Sigmoid colon (tissue), 7 donors: ENCODE data around the gene MGST2. TPM values are rescaled to one million over a fixed set of nuclear protein-coding genes. Genes with fewer than 3 reads are reported as not detected.

Experiments used
- DNase-seq: peaks from one replicate; pipeline ENCODE4 v3.0.0-alpha.2; 2019
- H3K27ac ChIP-seq, 4 donors: fragments of 200-600 bp; sonication (generic); one replicate each; pipeline ENCODE4 v1.5.1; 2016 to 2019; ENCODE audit warnings: mild to moderate bottlenecking in 1 of 4
- H3K27me3 ChIP-seq, 3 donors: fragments of 200-600 bp; sonication (generic); one replicate each; pipeline ENCODE4 v1.5.1; 2019; ENCODE audit warnings: mild to moderate bottlenecking in 1 of 3
- H3K36me3 ChIP-seq, 4 donors: fragments of 200-600 bp; sonication (generic); one replicate each; pipeline ENCODE4 v1.5.1; 2016 to 2019
- H3K4me1 ChIP-seq, 4 donors: fragments of 200-600 bp; sonication (generic); one replicate each; pipeline ENCODE4 v1.5.1; 2017 to 2019
- H3K4me3 ChIP-seq, 4 donors: fragments of 200-600 bp; sonication (generic); one replicate each; pipeline ENCODE4 v1.5.1; 2017 to 2019; ENCODE audit warnings: mild to moderate bottlenecking in 2 of 4, moderate library complexity in 1 of 4
- H3K9me3 ChIP-seq, 4 donors: fragments of 200-600 bp in 3 of 4; sonication (generic) in 3 of 4; one replicate each; pipeline versions ENCODE4 v1.5.1 to v1.6.1; 2013 to 2019
- CTCF ChIP-seq, 4 experiments: fragments of 450-650 bp in 3 of 4; fragments of 200-600 bp in 1 of 4; IDR thresholded peaks; one replicate each; pipeline ENCODE4 v1.5.1; 2016 to 2019; ENCODE audit warnings: antibody characterized with exemption in 4 of 4, mild to moderate bottlenecking in 3 of 4, moderate library complexity in 2 of 4
- EP300 ChIP-seq, 4 donors: sonication (generic); formaldehyde crosslinking; IDR thresholded peaks; one replicate each; pipeline ENCODE4 v1.6.1; 2017; ENCODE audit warnings: antibody characterized with exemption in 4 of 4
- POLR2A ChIP-seq, 2 donors: fragments of 450-650 bp; IDR thresholded peaks; one replicate each; pipeline ENCODE4 v1.6.1; 2016; ENCODE audit warnings: antibody characterized with exemption in 2 of 2, mild to moderate bottlenecking in 2 of 2, moderate library complexity in 2 of 2
- POLR2AphosphoS5 ChIP-seq, 4 donors: sonication (generic); formaldehyde crosslinking; IDR thresholded peaks; one replicate each; pipeline ENCODE4 v1.6.1; 2017; ENCODE audit warnings: antibody characterized with exemption in 4 of 4
- WGBS, 2 donors: extraction: QIAGEN DNeasy Blood & Tissue Kit; methylation state at CpG; one replicate each; pipeline ENCODE4 v1.1.7; 2013; 5-methylcytosine and 5-hydroxymethylcytosine counted together
- intact Hi-C: fragments of 100-400 bp; cut with DNase I; formaldehyde crosslinking; loops from one replicate; pipeline ENCODE4 v1.15.1; 2023
- polyA plus RNA-seq, 3 donors: library from polyadenylated mRNA; stranded (reverse); fragments of 200-250 nt; gene quantifications; one replicate each; pipeline ENCODE4 v1.2.3, GENCODE V29; 2013
- total RNA-seq, 4 donors: library from RNA; depleted of rRNA; stranded (reverse); fragments of >200 nt; gene quantifications; one replicate each; pipeline ENCODE4 v1.1.0, GENCODE V29; 2016
- donor health status: healthy with polysubstance abuse.
- donor health status: Bipolar disorder and iron deficiency.
- donor health status: healthy.

MGST2 gene
- total and polyA plus RNA-seq, 7 donors: 30.8 to 143 (median 48.2) TPM

GRCh38 chr4:139725236-139725635 lies 59.6 kb downstream of the MGST2 start:
- intact Hi-C loops: no loop called here
- TF ChIP-seq POLR2A (IDR thresholded peaks at IDR 0.05): no peak
- no peak for TF ChIP-seq CTCF (IDR thresholded peaks at IDR 0.05)
- TF ChIP-seq POLR2AphosphoS5 (IDR thresholded peaks at IDR 0.05): no peak
- TF ChIP-seq EP300 (IDR thresholded peaks at IDR 0.05): no peak
- DNase-seq: no peak

GRCh38 chr4:139726615-139727014 lies 61.0 kb downstream of the MGST2 start:
- TF ChIP-seq EP300 (IDR thresholded peaks at IDR 0.05): no peak
- TF ChIP-seq CTCF (IDR thresholded peaks at IDR 0.05): no peak
- no peak for TF ChIP-seq POLR2AphosphoS5 (IDR thresholded peaks at IDR 0.05)
- no peak for TF ChIP-seq POLR2A (IDR thresholded peaks at IDR 0.05)
- Histone ChIP-seq H3K36me3 (peaks cover 0 to 5% (median 0%) of the 10 kb centered on the region in 4 donors), H3K4me3 (no peak overlapping the region), H3K27ac (no peak overlapping the region), H3K4me1 (no peaks in the 10 kb centered on the region), H3K9me3 (no peaks in the 10 kb centered on the region), H3K27me3 (no peaks in the 10 kb centered on the region)
- WGBS, 2 donors: 68 to 86% methylated on average over 3 of the region's 3 CpGs
- no peak for DNase-seq
- intact Hi-C loops: no loop called here

More at GRCh38 chr4:139725236-139725635, 59.6 kb downstream of the MGST2 start:
- no peaks in the 10 kb centered on the region for H3K4me1 ChIP-seq
- no peak overlapping the region for H3K4me3 ChIP-seq
- WGBS, 2 donors: 69 to 87% methylated on average over 2 of the region's 2 CpGs
- H3K36me3 ChIP-seq: peaks cover 0 to 5% (median 0%) of the 10 kb centered on the region in 4 donors
- no peaks in the 10 kb centered on the region for H3K27me3 ChIP-seq
- no peak overlapping the region for H3K27ac ChIP-seq
- no peaks in the 10 kb centered on the region for H3K9me3 ChIP-seq

GRCh38 chr4:139728146-139728545 lies 62.5 kb downstream of the MGST2 start:
- H3K36me3 ChIP-seq: peaks cover 0 to 5% (median 0%) of the 10 kb centered on the region in 4 donors
- H3K27me3 ChIP-seq: no peaks in the 10 kb centered on the region
- no peaks in the 10 kb centered on the region for H3K4me1 ChIP-seq
- WGBS, 2 donors: 92 to 96% methylated on average over 4 of the region's 4 CpGs
- H3K27ac ChIP-seq: no peak overlapping the region
- H3K4me3 ChIP-seq: no peak overlapping the region
- no peak for DNase-seq
- no peaks in the 10 kb centered on the region for H3K9me3 ChIP-seq
- TF ChIP-seq CTCF (IDR thresholded peaks at IDR 0.05) (no peak), EP300 (IDR thresholded peaks at IDR 0.05) (no peak)
- intact Hi-C loops: no loop called here

- H3K36me3 ChIP-seq: peaks cover 0 to 5% (median 0%) of the 10 kb centered on the region in 4 donors
- intact Hi-C loops: no loop called here
Measured at GRCh38 chr4:139728840-139729239, 63.2 kb downstream of the MGST2 start.

More at GRCh38 chr4:139728840-139729239, 63.2 kb downstream of the MGST2 start:
- peaks cover 0 to 3% (median 2%) of the 10 kb centered on the region in 4 donors for H3K4me1 ChIP-seq
- no peaks in the 10 kb centered on the region for H3K27me3 ChIP-seq
- WGBS, 2 donors: 17 to 71% methylated on average over 3 of the region's 3 CpGs
- no peaks in the 10 kb centered on the region for H3K9me3 ChIP-seq
- TF ChIP-seq POLR2AphosphoS5 (IDR thresholded peaks at IDR 0.05) (no peak), CTCF (IDR thresholded peaks at IDR 0.05) (no peak), EP300 (IDR thresholded peaks at IDR 0.05) (no peak), POLR2A (IDR thresholded peaks at IDR 0.05) (no peak)
- no peak overlapping the region for H3K27ac ChIP-seq
- no peak for DNase-seq
- no peak overlapping the region for H3K4me3 ChIP-seq
